ENCODE results near the gene TFAP2E. TPM values are rescaled to one million over a fixed set of nuclear protein-coding genes. Genes with fewer than 3 reads are reported as not detected.

TFAP2E gene
- polyA plus RNA-seq, 3 donors: 0.57 to 0.68 (median 0.60) TPM

DNA sequence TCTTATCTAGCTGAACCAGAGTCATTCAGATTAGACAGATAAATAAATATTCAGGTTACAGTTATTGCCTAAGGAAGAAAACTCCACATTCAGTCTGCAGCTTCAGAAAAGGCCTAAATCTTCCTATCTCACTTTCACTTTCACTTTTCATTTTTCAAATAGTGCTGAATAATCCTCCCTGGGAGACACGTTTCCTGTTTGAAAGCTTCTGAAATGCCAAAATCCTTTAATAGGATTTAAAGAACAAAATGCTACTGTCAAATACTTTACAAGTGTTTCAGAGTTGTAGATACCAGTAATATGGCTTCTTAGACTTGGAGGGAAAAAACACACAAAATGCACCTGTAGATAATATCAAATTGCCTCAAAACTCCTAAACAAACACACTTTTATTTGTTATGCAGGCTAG is 64.3 kb downstream of the TFAP2E start:
- no peak for DNase-seq (ENCODE audit: low read depth in 3 of 3, low spot score in 2 of 3)

DNA sequence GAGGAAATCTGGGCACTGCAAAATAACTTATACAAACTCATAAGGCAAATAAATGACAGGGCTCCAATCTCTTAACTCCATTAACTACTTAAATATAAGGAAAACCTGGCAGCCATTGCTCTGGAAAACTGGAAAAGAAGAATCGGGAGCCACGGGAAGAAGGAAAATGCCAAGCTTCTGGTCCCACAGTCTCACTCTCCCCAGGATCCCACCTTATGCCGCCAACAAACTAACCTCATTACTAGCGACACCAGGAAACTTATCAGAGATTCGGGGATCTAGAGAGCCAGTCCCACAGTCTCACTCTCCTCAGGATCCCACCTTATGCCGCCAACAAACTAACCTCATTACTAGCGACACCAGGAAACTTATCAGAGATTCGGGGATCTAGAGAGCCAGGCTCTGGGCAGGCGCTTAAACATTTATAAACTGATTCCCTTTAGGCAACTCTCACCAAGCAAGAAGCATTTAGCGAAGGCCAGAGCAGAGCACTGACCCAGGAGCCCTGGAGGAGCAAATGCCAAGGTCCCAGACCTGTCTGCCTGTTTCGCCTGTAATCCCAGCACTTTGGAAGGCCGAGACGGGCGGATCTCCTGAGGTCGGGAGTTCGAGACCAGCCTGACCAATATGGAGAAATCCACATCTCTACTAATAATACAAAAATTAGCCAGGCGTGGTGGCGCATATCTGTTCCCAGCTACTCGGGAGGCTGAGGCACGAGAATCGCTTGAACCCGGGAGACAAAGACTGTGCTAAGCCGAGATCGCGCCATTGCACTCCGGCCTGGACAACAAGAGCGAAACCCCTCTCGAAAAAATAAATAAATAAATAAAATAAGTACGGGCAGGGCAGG is 67.5 kb downstream of the TFAP2E start:
- DNase-seq (ENCODE audit: low read depth in 3 of 3, low spot score in 2 of 3): no peak

DNA sequence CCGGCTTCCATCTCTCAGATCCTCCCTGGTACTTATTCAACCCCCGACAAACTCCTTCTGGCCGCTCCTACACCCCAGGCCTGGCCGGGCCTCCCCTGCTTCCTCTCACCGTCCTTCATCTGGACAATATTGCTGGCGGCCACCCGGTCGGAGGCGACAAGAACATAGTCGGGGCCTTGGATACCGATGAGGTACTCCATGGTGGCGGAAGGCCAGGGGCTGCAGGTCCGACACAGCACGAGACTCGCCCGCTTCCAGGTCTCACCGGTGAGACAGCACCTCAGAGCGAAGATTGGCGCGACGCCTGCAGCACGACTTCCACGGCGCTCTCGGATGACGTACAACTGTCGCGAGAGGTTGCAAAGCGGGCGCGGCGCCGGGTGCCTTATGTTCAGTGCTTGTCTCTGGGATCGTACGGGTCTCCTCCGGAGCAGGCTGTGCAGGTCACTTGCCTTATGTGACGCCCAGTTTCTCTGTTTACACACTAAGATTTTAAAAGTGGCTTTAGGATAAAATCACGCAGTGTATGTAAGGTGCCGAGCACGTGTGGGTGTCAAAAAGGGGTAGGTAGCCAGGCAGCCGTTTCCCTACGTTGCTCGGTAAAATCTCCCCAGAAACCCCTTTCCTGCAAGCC is 68.2 kb downstream of the TFAP2E start, which contains the start of gene PSMB2:
TSS of gene PSMB2 (minus strand) at position 294 of the 634 bp plus-strand sequence. CDS start at position 200, 94 bp downstream.
- DNase-seq (ENCODE audit: low read depth in 3 of 3, low spot score in 2 of 3): peak; percentile 91 to 96 (median 96)

DNA sequence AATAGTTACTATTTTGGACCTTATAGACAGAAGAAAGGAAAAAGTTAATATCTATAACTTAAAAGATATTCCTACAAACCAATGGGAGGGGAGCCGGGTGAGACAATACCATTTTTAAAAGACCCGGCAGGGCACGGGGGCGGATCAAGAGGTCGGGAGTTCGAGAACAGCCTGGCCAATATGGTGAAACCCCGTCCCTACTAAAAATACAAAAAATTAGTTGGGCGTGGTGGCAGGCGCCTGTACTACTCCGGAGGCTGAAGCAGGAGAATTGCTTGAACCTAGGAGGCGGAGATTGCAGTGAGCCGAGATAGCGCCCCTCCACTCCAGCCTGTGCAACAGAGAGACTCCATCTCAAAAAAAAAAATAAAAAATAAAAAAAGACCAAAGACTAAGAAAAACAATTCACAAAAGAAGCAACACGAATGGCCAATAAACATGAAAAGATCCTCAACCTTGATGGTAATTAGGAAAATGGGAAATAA is 69.4 kb downstream of the TFAP2E start:
- no peak for DNase-seq (ENCODE audit: low read depth in 3 of 3, low spot score in 2 of 3)

DNA sequence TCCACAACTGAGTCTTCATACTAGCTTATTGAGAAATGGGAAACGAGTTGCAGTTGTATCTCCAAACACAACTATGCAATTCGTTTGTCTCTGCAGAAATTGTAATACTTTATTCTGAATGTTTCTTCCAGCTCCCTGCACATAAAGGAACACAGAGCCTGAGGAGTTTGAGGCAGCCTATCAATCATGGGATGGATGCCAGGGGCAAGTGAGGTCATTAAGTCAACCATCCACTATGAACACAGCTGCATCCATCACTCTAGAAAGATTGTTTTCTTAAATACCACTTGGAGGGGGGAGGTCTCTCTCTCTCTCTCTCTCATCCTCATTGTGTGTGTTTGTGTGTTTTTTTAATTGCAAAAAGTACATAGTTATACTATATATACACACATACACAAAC is 71.1 kb downstream of the TFAP2E start:
- no peak for DNase-seq (ENCODE audit: low read depth in 3 of 3, low spot score in 2 of 3)

Other genes with a start within 250 kb of the TFAP2E start
- 10 to 100 TPM; 56.3 to 64.2 (median 60.9) TPM for gene KIAA0319L, start 15.9 kb upstream of the TFAP2E start, polyA plus RNA-seq (ENCODE audit: insufficient read length in 3 of 3)
- gene NCDN, start 15.5 kb upstream of the TFAP2E start, polyA plus RNA-seq (ENCODE audit: insufficient read length in 3 of 3): 10 to 100 TPM; 12.5 to 13.8 (median 13.8) TPM
- gene PSMB2, start 68.2 kb downstream of the TFAP2E start, polyA plus RNA-seq (ENCODE audit: insufficient read length in 3 of 3): 10 to 100 TPM; 79.5 to 83.9 (median 82.0) TPM
- 10 to 100 TPM in 1 of 3 donors, 1 to 10 TPM in 2; 9.3 to 11.2 (median 9.9) TPM for gene C1orf216, start 145.6 kb downstream of the TFAP2E start, polyA plus RNA-seq (ENCODE audit: insufficient read length in 3 of 3)
- 10 to 100 TPM; 12.5 to 14.7 (median 14.3) TPM for gene CLSPN, start 196.7 kb downstream of the TFAP2E start, polyA plus RNA-seq (ENCODE audit: insufficient read length in 3 of 3)
- gene AGO4, start 234.7 kb downstream of the TFAP2E start, polyA plus RNA-seq (ENCODE audit: insufficient read length in 3 of 3): 10 to 100 TPM; 17.6 to 20.0 (median 17.9) TPM

All from right renal cortex interstitium (tissue), 3 donors.